Liver (tissue), 9 donors: ENCODE measurements around the gene TMPRSS11F. TPM values are rescaled to one million over a fixed set of nuclear protein-coding genes. Genes with fewer than 3 reads are reported as not detected.

Source experiments
- DNase-seq: peaks from one replicate; pipeline ENCODE4 v3.0.0-alpha.2; 2017; ENCODE audit warnings: low spot score
- H3K27ac ChIP-seq, 2 donors: one replicate each; pipeline ENCODE4 v1.7.0; 2013; ENCODE audit warnings: inconsistent platforms in 2 of 2, low read length in 2 of 2, control low read depth in 1 of 2, low read depth in 1 of 2, mild to moderate bottlenecking in 1 of 2
- H3K27me3 ChIP-seq, 4 donors: one replicate each; pipeline versions ENCODE4 v1.6.1 to v1.7.0; 2013; ENCODE audit warnings: low read length in 3 of 4, inconsistent platforms in 1 of 4, mild to moderate bottlenecking in 1 of 4, moderate library complexity in 1 of 4; ENCODE audit not compliant: control insufficient read depth in 4 of 4, insufficient read depth in 4 of 4
- H3K36me3 ChIP-seq, 4 donors: one replicate each; pipeline versions ENCODE4 v1.6.1 to v1.7.0; 2013; ENCODE audit warnings: low read length in 3 of 4, mild to moderate bottlenecking in 3 of 4, low read depth in 1 of 4, moderate library complexity in 1 of 4; ENCODE audit not compliant: control insufficient read depth in 4 of 4, insufficient read depth in 3 of 4
- H3K4me1 ChIP-seq, 4 donors: one replicate each; pipeline versions ENCODE4 v1.6.1 to v1.7.0; 2013; ENCODE audit warnings: low read length in 3 of 4, mild to moderate bottlenecking in 3 of 4, moderate library complexity in 1 of 4; ENCODE audit not compliant: control insufficient read depth in 4 of 4, insufficient read depth in 4 of 4
- H3K4me3 ChIP-seq, 3 donors: one replicate each; pipeline versions ENCODE4 v1.6.1 to v1.7.0; 2013; ENCODE audit warnings: low read length in 3 of 3, control low read depth in 1 of 3, low read depth in 1 of 3, mild to moderate bottlenecking in 1 of 3
- H3K9ac ChIP-seq, 2 donors: one replicate each; pipeline ENCODE4 v1.7.0; 2013; ENCODE audit warnings: low read length in 2 of 2, mild to moderate bottlenecking in 2 of 2, moderate library complexity in 2 of 2, control low read depth in 1 of 2, low read depth in 1 of 2
- H3K9me3 ChIP-seq, 4 donors: one replicate each; pipeline versions ENCODE4 v1.6.1 to v1.7.0; 2013; ENCODE audit warnings: low read length in 3 of 4; ENCODE audit not compliant: control insufficient read depth in 4 of 4
- ATF3 ChIP-seq: IDR thresholded peaks from 2 replicates; pipeline ENCODE4 v1.6.1; 2016; ENCODE audit warnings: antibody characterized with exemption
- CTCF ChIP-seq: fragments of 150-350 bp; IDR thresholded peaks from 2 replicates; pipeline ENCODE4 v1.5.1; 2017; ENCODE audit warnings: improper control_type of control experiment, low read depth, low read length; ENCODE audit not compliant: missing input control
- FOXA1 ChIP-seq: IDR thresholded peaks from 2 replicates; pipeline ENCODE4 v1.6.1; 2016; ENCODE audit warnings: antibody characterized with exemption
- FOXA2 ChIP-seq: IDR thresholded peaks from 2 replicates; pipeline ENCODE4 v1.6.1; 2016; ENCODE audit warnings: antibody characterized with exemption
- GABPA ChIP-seq, 2 donors: IDR thresholded peaks in 1 of 2; conservative IDR thresholded peaks in 1 of 2; 2 replicates each; pipeline ENCODE4 v1.6.1; 2016; ENCODE audit warnings: antibody characterized with exemption in 2 of 2, mild to moderate bottlenecking in 1 of 2, moderate library complexity in 1 of 2
- HNF4A ChIP-seq, 2 donors: conservative IDR thresholded peaks; 2 replicates each; pipeline ENCODE4 v1.6.1; 2016; ENCODE audit warnings: antibody characterized with exemption in 2 of 2, mild to moderate bottlenecking in 2 of 2
- HNF4G ChIP-seq: IDR thresholded peaks from 2 replicates; pipeline ENCODE4 v1.6.1; 2016; ENCODE audit warnings: antibody characterized with exemption
- JUND ChIP-seq, 2 donors: IDR thresholded peaks; 2 replicates each; pipeline ENCODE4 v1.6.1; 2016; ENCODE audit warnings: antibody characterized with exemption in 2 of 2
- MAX ChIP-seq: IDR thresholded peaks from 2 replicates; pipeline ENCODE4 v1.6.1; 2016; ENCODE audit warnings: antibody characterized with exemption
- NR2F2 ChIP-seq: IDR thresholded peaks from 2 replicates; pipeline ENCODE4 v1.6.1; 2016; ENCODE audit warnings: antibody characterized with exemption
- RAD21 ChIP-seq, 2 donors: IDR thresholded peaks; 2 replicates each; pipeline ENCODE4 v1.6.1; 2016; ENCODE audit warnings: antibody characterized with exemption in 2 of 2, mild to moderate bottlenecking in 2 of 2
- REST ChIP-seq: IDR thresholded peaks from 2 replicates; pipeline ENCODE4 v1.6.1; 2016; ENCODE audit warnings: antibody characterized with exemption, mild to moderate bottlenecking
- RXRA ChIP-seq, 2 donors: IDR thresholded peaks; 2 replicates each; pipeline ENCODE4 v1.6.1; 2017 to 2018; ENCODE audit warnings: antibody characterized with exemption in 2 of 2, mild to moderate bottlenecking in 1 of 2
- SP1 ChIP-seq: IDR thresholded peaks from 2 replicates; pipeline ENCODE4 v1.6.1; 2018; ENCODE audit warnings: antibody characterized with exemption, mild to moderate bottlenecking
- TAF1 ChIP-seq: conservative IDR thresholded peaks from 2 replicates; pipeline ENCODE4 v1.6.1; 2016; ENCODE audit warnings: antibody characterized with exemption, mild to moderate bottlenecking
- YY1 ChIP-seq: IDR thresholded peaks from 2 replicates; pipeline ENCODE4 v1.6.1; 2016; ENCODE audit warnings: antibody characterized with exemption, mild to moderate bottlenecking
- ZBTB33 ChIP-seq: IDR thresholded peaks from 2 replicates; pipeline ENCODE4 v1.6.1; 2016; ENCODE audit warnings: antibody characterized with exemption
- WGBS: extraction: QIAGEN DNeasy Blood & Tissue Kit; methylation state at CpG from one replicate; pipeline ENCODE4 v1.1.7; 2013; 5-methylcytosine and 5-hydroxymethylcytosine counted together
- polyA plus RNA-seq, 2 donors: library from polyadenylated mRNA; stranded (reverse) in 1 of 2; unstranded in 1 of 2; fragments of 200-250 nt in 1 of 2; fragments of >200 nt in 1 of 2; fragmentation: Nextera tagmentation in 1 of 2; extraction: Ambion mirVana in 1 of 2; gene quantifications; one replicate each; pipeline versions ENCODE4 v1.2.1 to v1.2.3, GENCODE V29; 2013 to 2015
- total RNA-seq, 2 donors: library from RNA; depleted of rRNA; stranded (reverse); fragments of >200 nt; gene quantifications; one replicate each; pipeline ENCODE4 v1.2.3, GENCODE V29; 2014
- donor health status: healthy.
- donor health status: healthy.
- donor health status: healthy.
- donor health status: healthy.
- donor health status: healthy.

TMPRSS11F gene
- total and polyA plus RNA-seq, 4 donors = not detected

GRCh38 chr4:68141852-68142251 is 12.2 kb upstream of the TMPRSS11F start:
- Histone ChIP-seq H3K4me3 (no peak overlapping the region), H3K27me3 (no peaks in the 10 kb centered on the region), H3K4me1 (no peaks in the 10 kb centered on the region), H3K9me3 (no peaks in the 10 kb centered on the region), H3K9ac (no peak overlapping the region), H3K36me3 (no peaks in the 10 kb centered on the region), H3K27ac (no peak overlapping the region)
- DNase-seq = no peak
- TF ChIP-seq ATF3 = no peak
- no peak for TF ChIP-seq JUND (IDR thresholded peaks at IDR 0.05)
- no peak for TF ChIP-seq HNF4A (conservative IDR thresholded peaks at IDR 0.05)
- TF ChIP-seq CTCF = no peak
- TF ChIP-seq RAD21 (IDR thresholded peaks at IDR 0.05) = no peak
- TF ChIP-seq NR2F2 = no peak
- TF ChIP-seq HNF4G = no peak
- TF ChIP-seq REST = no peak
- no peak for TF ChIP-seq MAX
- TF ChIP-seq ZBTB33 = no peak
- no peak for TF ChIP-seq YY1
- TF ChIP-seq TAF1 = no peak
- TF ChIP-seq RXRA (IDR thresholded peaks at IDR 0.05) = no peak
- TF ChIP-seq SP1 = no peak
- TF ChIP-seq FOXA2 = no peak
- TF ChIP-seq GABPA (IDR thresholded peaks at IDR 0.05 in 1 of 2, conservative IDR thresholded peaks at IDR 0.05 in 1 of 2) = no peak
- no peak for TF ChIP-seq FOXA1
- 51% methylated on average over 1 of the region's 1 CpG for WGBS

- Histone ChIP-seq H3K4me1 (no peaks in the 10 kb centered on the region), H3K36me3 (no peaks in the 10 kb centered on the region), H3K27ac (no peak overlapping the region), H3K27me3 (no peaks in the 10 kb centered on the region), H3K4me3 (no peak overlapping the region), H3K9me3 (peaks cover 0 to 8% (median under 1%) of the 10 kb centered on the region in 4 donors), H3K9ac (no peak overlapping the region)
- TF ChIP-seq MAX (no peak), TAF1 (no peak), HNF4A (conservative IDR thresholded peaks at IDR 0.05) (no peak), REST (no peak), ATF3 (no peak), ZBTB33 (no peak), RAD21 (IDR thresholded peaks at IDR 0.05) (no peak), GABPA (IDR thresholded peaks at IDR 0.05 in 1 of 2, conservative IDR thresholded peaks at IDR 0.05 in 1 of 2) (no peak), YY1 (no peak), RXRA (IDR thresholded peaks at IDR 0.05) (no peak), NR2F2 (no peak)
- WGBS = 88% methylated on average over 2 of the region's 2 CpGs
- DNase-seq = no peak
These were observed 2.7 kb upstream of the TMPRSS11F start for GRCh38 chr4:68132342-68132741.
